SHP77 treated with DMSO at 0.1 percent for 48 hours (cell line): ENCODE results near the gene PANK4.
"Not testable (repeated sequence)": the region's sequence is repeated elsewhere in the genome, so short reads cannot be mapped to it uniquely, and the experiment has no call there.

Source experiments
- DNase-seq: peaks from one replicate; lab custom pipeline; 2025; lab: John Stamatoyannopoulos, UW

The PANK4 gene

DNA sequence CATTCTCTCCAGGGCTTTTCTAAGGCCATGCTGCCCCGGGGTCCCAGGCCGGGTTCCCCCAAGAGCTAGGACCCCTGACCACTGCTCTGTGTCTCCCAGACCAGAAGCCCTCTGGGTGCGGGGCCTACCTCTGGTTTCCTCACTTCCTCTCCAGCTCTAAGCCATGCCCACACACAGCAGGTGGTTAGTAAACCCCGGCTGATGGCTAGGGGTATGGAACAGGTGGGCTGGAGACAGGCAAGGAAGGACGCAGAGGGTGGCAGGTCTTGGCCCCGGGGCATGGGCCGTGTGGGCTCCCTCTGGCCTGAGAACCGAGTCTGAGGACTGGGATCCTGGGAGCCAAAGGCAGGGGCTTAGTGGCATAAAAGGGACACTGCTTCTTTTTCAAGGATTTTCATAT lies 66.2 kb downstream of the PANK4 start:
- no peak for DNase-seq

DNA sequence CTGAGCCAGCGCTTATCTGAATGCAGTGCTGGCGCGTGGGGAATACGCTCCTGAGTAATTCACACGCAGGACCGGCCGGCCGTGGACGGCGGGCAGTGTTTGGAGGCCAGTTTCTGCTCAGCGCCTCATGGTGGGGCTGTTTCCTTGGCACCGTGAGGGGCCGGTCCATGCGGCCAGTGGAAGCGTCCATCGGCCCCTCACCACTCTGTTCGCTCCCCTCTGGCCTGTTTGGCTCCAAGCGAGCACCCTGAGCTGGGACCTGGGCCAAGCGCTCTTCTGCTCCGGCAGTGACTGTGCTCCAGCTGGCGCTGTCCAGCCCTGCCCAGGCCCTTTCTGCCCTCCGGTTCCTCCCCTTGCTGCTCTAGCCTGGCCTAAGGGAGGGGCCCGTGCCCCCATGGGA lies 66.6 kb downstream of the PANK4 start:
- no peak for DNase-seq

DNA sequence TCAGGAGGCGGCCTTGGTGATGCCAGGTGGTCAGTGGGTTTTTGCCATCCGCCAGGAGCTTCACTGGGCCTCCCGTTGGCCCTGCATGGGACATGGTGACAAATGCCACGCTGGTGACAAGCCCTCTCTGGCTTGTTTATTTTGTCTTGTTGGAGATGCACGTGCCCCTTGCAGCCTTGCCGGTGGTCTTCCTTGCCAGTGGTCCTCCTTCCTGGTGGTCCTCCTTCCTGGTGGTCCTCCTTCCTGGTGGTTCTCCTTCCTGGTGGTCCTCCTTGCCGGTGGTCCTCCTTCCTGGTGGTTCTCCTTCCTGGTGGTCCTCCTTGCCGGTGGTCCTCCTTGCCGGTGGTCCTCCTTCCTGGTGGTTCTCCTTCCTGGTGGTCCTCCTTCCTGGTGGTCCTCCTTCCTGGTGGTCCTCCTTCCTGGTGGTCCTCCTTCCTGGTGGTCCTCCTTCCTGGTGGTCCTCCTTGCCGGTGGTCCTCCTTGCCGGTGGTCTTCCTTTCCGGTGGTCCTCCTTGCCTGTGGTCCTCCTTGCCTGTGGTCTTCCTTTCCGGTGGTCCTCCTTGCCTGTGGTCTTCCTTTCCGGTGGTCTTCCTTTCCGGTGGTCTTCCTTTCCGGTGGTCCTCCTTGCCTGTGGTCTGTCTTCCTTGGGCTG lies 67.2 kb downstream of the PANK4 start:
- not testable (repeated sequence) for DNase-seq

DNA sequence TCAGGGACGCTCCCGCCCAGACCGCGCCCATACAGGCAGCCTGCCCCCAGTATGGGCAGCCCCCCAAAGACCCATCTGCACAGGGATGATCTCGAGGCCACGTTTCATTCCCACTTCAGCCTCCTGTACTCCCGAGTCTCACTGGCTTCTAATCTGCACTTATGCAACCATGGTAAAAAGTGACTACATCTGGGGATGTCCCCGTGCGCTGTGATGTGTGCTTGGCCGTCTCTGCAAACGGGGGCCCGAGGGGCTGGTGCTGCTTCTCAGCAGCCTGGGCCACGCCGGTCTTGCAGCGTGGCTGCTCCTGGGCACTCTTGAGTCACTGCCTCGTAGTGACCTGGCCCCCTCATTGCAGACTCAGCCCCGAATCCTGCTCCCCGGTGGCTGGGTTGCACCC lies 67.7 kb downstream of the PANK4 start:
- no peak for DNase-seq
